WTC11 (cell line): ENCODE data around the gene ANKS3. TPM values are rescaled to one million over a fixed set of nuclear protein-coding genes. Genes with fewer than 3 reads are reported as not detected.
A peak's percentile ranks its signal among the peaks of the same experiment; 100 is the strongest.
"Not testable (repeated sequence)": the region's sequence is repeated elsewhere in the genome, so short reads cannot be mapped to it uniquely, and the experiment has no call there.

Experiments used
- ATAC-seq: fragments of 200-7000 bp; cut with Tn5 transposase; 2 replicates; pipeline ENCODE4 v1.10.0; 2021; ENCODE audit warnings: mild to moderate bottlenecking, moderate library complexity
- CTCF ChIA-PET: fragments of 300-600 bp; sonication (Branson Sonifier 250); formaldehyde crosslinking; loops from one replicate; lab custom pipeline; 2021; ENCODE audit warnings: antibody characterized with exemption; lab: Charles Lee
- POLR2A ChIA-PET: fragments of 350-600 bp; sonication (Branson Sonifier 250); formaldehyde crosslinking; loops from one replicate; lab custom pipeline; 2021; ENCODE audit warnings: antibody characterized with exemption; lab: Charles Lee
- DNase-seq: peaks from one replicate; pipeline ENCODE4 v3.0.0; 2021; ENCODE audit warnings: low spot score
- H3K27ac Mint-ChIP-seq: 2 replicates; pipeline ENCODE4 v1.8.0; 2021; ENCODE audit warnings: mixed read lengths
- H3K27me3 Mint-ChIP-seq: 2 replicates; pipeline ENCODE4 v1.8.0; 2021; ENCODE audit warnings: low read depth, mild to moderate bottlenecking, moderate library complexity, mixed read lengths
- H3K36me3 Mint-ChIP-seq: 2 replicates; pipeline ENCODE4 v1.8.0; 2021; ENCODE audit warnings: mixed read lengths
- H3K4me1 Mint-ChIP-seq: 2 replicates; pipeline ENCODE4 v1.8.0; 2022; ENCODE audit warnings: mixed read lengths
- H3K4me3 Mint-ChIP-seq: 2 replicates; pipeline ENCODE4 v1.8.0; 2021; ENCODE audit warnings: mild to moderate bottlenecking, moderate library complexity, mixed read lengths
- H3K9me3 Mint-ChIP-seq: 2 replicates; pipeline ENCODE4 v1.8.0; 2021; ENCODE audit warnings: mixed read lengths
- CREM ChIP-seq: sonication (generic); formaldehyde crosslinking; IDR thresholded peaks from 2 replicates; pipeline ENCODE4 v1.8.1; 2022; ENCODE audit warnings: mild to moderate bottlenecking, missing genetic modification reagents, moderate library complexity
- CTCF ChIP-seq: fragments of 200-600 bp; IDR thresholded peaks from 2 replicates; pipeline ENCODE4 v1.8.0; 2022; ENCODE audit warnings: antibody characterized with exemption
- HMGXB4 ChIP-seq: sonication (generic); formaldehyde crosslinking; IDR thresholded peaks from 2 replicates; pipeline ENCODE4 v1.8.1; 2023; ENCODE audit warnings: mild to moderate bottlenecking, moderate library complexity, missing genetic modification reagents
- NR2C2 ChIP-seq: sonication (generic); formaldehyde crosslinking; IDR thresholded peaks from 2 replicates; pipeline ENCODE4 v1.8.0; 2022; ENCODE audit warnings: mild to moderate bottlenecking, missing genetic modification reagents
- SP1 ChIP-seq: sonication (generic); formaldehyde crosslinking; conservative IDR thresholded peaks from 2 replicates; pipeline ENCODE4 v1.8.1; 2022; ENCODE audit warnings: missing genetic modification reagents
- USF2 ChIP-seq: sonication (generic); formaldehyde crosslinking; IDR thresholded peaks from 2 replicates; pipeline ENCODE4 v1.8.1; 2023; ENCODE audit warnings: mild to moderate bottlenecking, missing genetic modification reagents, moderate library complexity
- ZNF416 ChIP-seq: fragments of 250-450 bp; sonication (Bioruptor Pico); IDR thresholded peaks from 2 replicates; pipeline ENCODE4 v1.9.0; 2021; ENCODE audit warnings: mild to moderate bottlenecking, inconsistent platforms
- total RNA-seq: library from RNA; stranded (reverse); gene quantifications from 3 replicates; pipeline ENCODE4 v1.2.3, GENCODE V29; 2021
- TF ChIP-seq, protein P1 (sequence below): sonication (generic); formaldehyde crosslinking; IDR thresholded peaks from 2 replicates; pipeline ENCODE4 v1.8.0; 2022; ENCODE audit warnings: mild to moderate bottlenecking, missing genetic modification reagents
- TF ChIP-seq, protein P2 (sequence below): sonication (generic); formaldehyde crosslinking; IDR thresholded peaks from 2 replicates; pipeline ENCODE4 v1.8.0; 2022; ENCODE audit warnings: mild to moderate bottlenecking, missing genetic modification reagents

The ANKS3 gene
- total RNA-seq, 1 experiment from 2014 or later: 35.6 TPM

DNA sequence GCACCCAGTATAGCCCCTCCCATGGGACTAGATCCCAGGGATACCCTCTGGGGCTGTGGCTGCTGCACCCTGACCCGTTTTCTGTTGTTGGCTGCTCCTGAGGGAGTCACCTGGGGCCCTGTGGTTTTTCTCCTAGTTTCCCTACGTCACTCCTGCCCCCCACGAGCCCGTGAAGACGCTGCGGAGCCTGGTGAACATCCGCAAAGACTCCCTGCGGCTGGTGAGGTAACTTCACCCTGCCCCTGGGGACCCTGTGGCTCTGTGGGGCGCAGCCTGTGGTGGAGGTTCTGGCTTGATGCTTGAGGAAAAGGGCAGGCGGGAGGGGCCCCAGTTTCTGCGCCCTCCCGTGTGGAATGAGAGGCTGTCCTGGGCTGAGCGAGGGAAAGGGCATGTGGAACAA is 82.2 kb downstream of the ANKS3 start:
- CTCF ChIA-PET: interaction anchor here (1.9 to 2.8 kb wide), 3 partner anchors 43 to 134 kb away, joined by 10 to 15 read pairs (median 14); partner anchors contain the start of genes ANKS3, DNAAF8 and NUDT16L1
- POLR2A ChIA-PET: no interaction called here
- Mint-ChIP-seq H3K4me1 (no peaks in the 10 kb centered on the region), H3K4me3 (no peak overlapping the region), H3K27ac (no peak overlapping the region)
- no peak for TF ChIP-seq NR2C2 (CRISPR knock-in tag)
- TF ChIP-seq SP1 (CRISPR knock-in tag): no peak
- TF ChIP-seq, all 79 proteins: peak for 0
- DNase-seq (no peak), ATAC-seq (no peak)
- Mint-ChIP-seq H3K27me3 (no peaks in the 10 kb centered on the region; the same call in 1 of the 2 replicates), H3K9me3 (no peaks in the 10 kb centered on the region), H3K36me3 (peaks cover 21% of the 10 kb centered on the region)

DNA sequence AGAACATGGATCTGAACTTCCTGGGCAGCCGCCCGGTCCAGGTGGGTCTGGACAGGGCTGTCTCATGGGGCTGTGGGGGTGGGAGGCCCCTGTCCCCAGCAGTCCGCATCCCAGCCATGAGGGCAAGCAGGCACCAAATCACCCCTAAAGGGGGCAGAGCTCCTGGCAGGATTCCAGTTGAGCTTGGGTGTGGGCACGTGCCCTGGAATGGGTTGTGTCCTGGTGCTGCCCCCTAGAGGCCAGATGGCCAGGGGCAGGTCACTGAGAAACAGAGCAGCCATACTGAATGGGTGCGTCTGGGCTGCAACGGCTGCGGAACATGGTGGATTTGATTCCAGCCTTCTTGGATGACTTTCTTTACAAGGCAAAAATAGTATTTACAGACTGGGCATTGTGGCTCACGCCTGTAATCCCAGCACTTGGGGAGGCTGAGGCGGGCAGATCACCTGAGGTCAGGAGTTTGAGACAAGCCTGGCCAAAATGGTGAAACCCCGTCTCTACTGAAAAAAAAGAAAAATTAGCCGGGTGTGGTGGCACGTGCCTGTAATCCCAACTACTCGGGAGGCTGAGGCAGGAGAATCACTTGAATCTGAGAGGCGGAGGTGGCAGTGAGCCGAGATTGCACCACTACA is 83.5 kb downstream of the ANKS3 start:
- peak; percentile 94 for ATAC-seq
- CTCF ChIA-PET: interaction anchor here (0.5 to 2.8 kb wide), 55 partner anchors 9 to 1812 kb away, joined by 3 to 34 read pairs (median 5); partner anchors contain the start of genes ANKS3, DNAAF8, MGRN1 and NUDT16L1

More for the DNA sequence above, 83.5 kb downstream of the ANKS3 start:
- H3K9me3 Mint-ChIP-seq, H3K4me1 Mint-ChIP-seq, H3K4me3 Mint-ChIP-seq, H3K27me3 Mint-ChIP-seq: not testable (repeated sequence)
- H3K27ac Mint-ChIP-seq: peak overlapping the region; percentile 90
- POLR2A ChIA-PET: interaction anchor here (0.6 to 1.4 kb wide), 5 partner anchors 11 to 65 kb away, joined by 3 to 8 read pairs (median 4); no protein-coding TSS in a partner anchor
- DNase-seq: peak; percentile 89
- peaks cover 17% of the 10 kb centered on the region for H3K36me3 Mint-ChIP-seq
- TF ChIP-seq CREM (CRISPR knock-in tag): 0 out of 2 replicates have a peak, but pooled peaks have one; percentile 51
- peak; percentile 96 for TF ChIP-seq CTCF
- 0 out of 2 replicates have a peak, but pooled peaks have one; percentile 63 for TF ChIP-seq ZNF416 (CRISPR knock-in tag)
- TF ChIP-seq USF2 (CRISPR knock-in tag): peak; percentile 85
- TF ChIP-seq HMGXB4: peak; percentile 37; the same call in 1 of the 2 replicates
- TF ChIP-seq, protein P1, sequence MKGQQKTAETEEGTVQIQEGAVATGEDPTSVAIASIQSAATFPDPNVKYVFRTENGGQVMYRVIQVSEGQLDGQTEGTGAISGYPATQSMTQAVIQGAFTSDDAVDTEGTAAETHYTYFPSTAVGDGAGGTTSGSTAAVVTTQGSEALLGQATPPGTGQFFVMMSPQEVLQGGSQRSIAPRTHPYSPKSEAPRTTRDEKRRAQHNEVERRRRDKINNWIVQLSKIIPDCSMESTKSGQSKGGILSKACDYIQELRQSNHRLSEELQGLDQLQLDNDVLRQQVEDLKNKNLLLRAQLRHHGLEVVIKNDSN (CRISPR knock-in tag): peak; percentile 86
- TF ChIP-seq, protein P2, sequence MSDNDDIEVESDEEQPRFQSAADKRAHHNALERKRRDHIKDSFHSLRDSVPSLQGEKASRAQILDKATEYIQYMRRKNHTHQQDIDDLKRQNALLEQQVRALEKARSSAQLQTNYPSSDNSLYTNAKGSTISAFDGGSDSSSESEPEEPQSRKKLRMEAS (CRISPR knock-in tag): peak; percentile 71; the same call in 1 of the 2 replicates
